ENCODE data around the gene GAK.
A peak's percentile ranks its signal among the peaks of the same experiment; 100 is the strongest.

GAK gene

GRCh38 chr4:890036-890695 lies 42.0 kb downstream of the GAK start:
- H3K36me3 Mint-ChIP-seq (ENCODE audit: low read depth): peaks cover 89% of the 10 kb centered on the region
- DNase-seq: no peak
- no peak overlapping the region for H3K4me3 Mint-ChIP-seq
- H3K27me3 Mint-ChIP-seq: no peaks in the 10 kb centered on the region
- no peak overlapping the region for H3K27ac Mint-ChIP-seq
- no peaks in the 10 kb centered on the region for H3K4me1 Mint-ChIP-seq (ENCODE audit: low read depth)
- no peaks in the 10 kb centered on the region for H3K9me3 Mint-ChIP-seq

GRCh38 chr4:889516-889915 lies 42.6 kb downstream of the GAK start:
- no peaks in the 10 kb centered on the region for H3K9me3 Mint-ChIP-seq
- H3K36me3 Mint-ChIP-seq (ENCODE audit: low read depth): peaks cover 90% of the 10 kb centered on the region
- H3K27ac Mint-ChIP-seq: no peak overlapping the region

GRCh38 chr4:888029-888428 lies 44.1 kb downstream of the GAK start:
- Mint-ChIP-seq H3K9me3 (no peaks in the 10 kb centered on the region), H3K27me3 (no peaks in the 10 kb centered on the region), H3K36me3 (ENCODE audit: low read depth) (peaks cover 88% of the 10 kb centered on the region), H3K4me1 (ENCODE audit: low read depth) (no peaks in the 10 kb centered on the region), H3K4me3 (no peak overlapping the region), H3K27ac (peak overlapping the region; percentile 12)
- DNase-seq: no peak

More at GRCh38 chr4:889516-889915, 42.6 kb downstream of the GAK start:
- no peak overlapping the region for H3K4me3 Mint-ChIP-seq
- no peak for DNase-seq
- H3K27me3 Mint-ChIP-seq: no peaks in the 10 kb centered on the region
- no peaks in the 10 kb centered on the region for H3K4me1 Mint-ChIP-seq (ENCODE audit: low read depth)

GRCh38 chr4:887034-887763 lies 44.9 kb downstream of the GAK start:
- Mint-ChIP-seq H3K9me3 (no peaks in the 10 kb centered on the region), H3K36me3 (ENCODE audit: low read depth) (peaks cover 87% of the 10 kb centered on the region), H3K27me3 (no peaks in the 10 kb centered on the region), H3K4me3 (no peak overlapping the region), H3K4me1 (ENCODE audit: low read depth) (no peaks in the 10 kb centered on the region), H3K27ac (peak overlapping the region; percentile 12)
- DNase-seq: no peak

- H3K27me3 Mint-ChIP-seq: no peaks in the 10 kb centered on the region
- no peaks in the 10 kb centered on the region for H3K4me1 Mint-ChIP-seq (ENCODE audit: low read depth)
- H3K9me3 Mint-ChIP-seq: no peaks in the 10 kb centered on the region
- H3K36me3 Mint-ChIP-seq (ENCODE audit: low read depth): peaks cover 84% of the 10 kb centered on the region
- peak overlapping the region; percentile 41 for H3K27ac Mint-ChIP-seq
- no peak overlapping the region for H3K4me3 Mint-ChIP-seq
- no peak for DNase-seq
Measured at GRCh38 chr4:886244-886643, 45.9 kb downstream of the GAK start.

- Mint-ChIP-seq H3K27ac (no peak overlapping the region), H3K4me3 (no peak overlapping the region), H3K4me1 (ENCODE audit: low read depth) (peaks cover 3% of the 10 kb centered on the region), H3K36me3 (ENCODE audit: low read depth) (peaks cover 84% of the 10 kb centered on the region), H3K27me3 (no peaks in the 10 kb centered on the region), H3K9me3 (no peaks in the 10 kb centered on the region)
- DNase-seq: no peak
Measured at GRCh38 chr4:885353-885752, 46.8 kb downstream of the GAK start.

GRCh38 chr4:884896-885295 lies 47.2 kb downstream of the GAK start:
- Mint-ChIP-seq H3K27ac (no peak overlapping the region), H3K4me3 (no peak overlapping the region), H3K4me1 (ENCODE audit: low read depth) (peaks cover 7% of the 10 kb centered on the region), H3K27me3 (no peaks in the 10 kb centered on the region), H3K9me3 (no peaks in the 10 kb centered on the region), H3K36me3 (ENCODE audit: low read depth) (peaks cover 84% of the 10 kb centered on the region)
- DNase-seq: no peak

GRCh38 chr4:884259-884658 lies 47.9 kb downstream of the GAK start:
- Mint-ChIP-seq H3K9me3 (no peaks in the 10 kb centered on the region), H3K4me1 (ENCODE audit: low read depth) (peaks cover 14% of the 10 kb centered on the region), H3K4me3 (no peak overlapping the region), H3K36me3 (ENCODE audit: low read depth) (peaks cover 84% of the 10 kb centered on the region), H3K27me3 (no peaks in the 10 kb centered on the region), H3K27ac (peak overlapping the region; percentile 11)
- no peak for DNase-seq

- Mint-ChIP-seq H3K27ac (no peak overlapping the region), H3K36me3 (ENCODE audit: low read depth) (peaks cover 85% of the 10 kb centered on the region), H3K9me3 (no peaks in the 10 kb centered on the region)
Measured at GRCh38 chr4:883377-884095, 48.6 kb downstream of the GAK start.

GRCh38 chr4:882646-883045 lies 49.5 kb downstream of the GAK start:
- no peak overlapping the region for H3K27ac Mint-ChIP-seq
- peaks cover 28% of the 10 kb centered on the region for H3K4me1 Mint-ChIP-seq (ENCODE audit: low read depth)
- no peaks in the 10 kb centered on the region for H3K9me3 Mint-ChIP-seq
- H3K27me3 Mint-ChIP-seq: no peaks in the 10 kb centered on the region
- H3K36me3 Mint-ChIP-seq (ENCODE audit: low read depth): peaks cover 84% of the 10 kb centered on the region
- no peak for DNase-seq
- no peak overlapping the region for H3K4me3 Mint-ChIP-seq

More at GRCh38 chr4:883377-884095, 48.6 kb downstream of the GAK start:
- DNase-seq: no peak
- peaks cover 21% of the 10 kb centered on the region for H3K4me1 Mint-ChIP-seq (ENCODE audit: low read depth)
- H3K4me3 Mint-ChIP-seq: no peak overlapping the region
- H3K27me3 Mint-ChIP-seq: no peaks in the 10 kb centered on the region

GRCh38 chr4:881709-882108 lies 50.4 kb downstream of the GAK start:
- Mint-ChIP-seq H3K4me3 (no peak overlapping the region), H3K4me1 (ENCODE audit: low read depth) (peaks cover 31% of the 10 kb centered on the region), H3K36me3 (ENCODE audit: low read depth) (peaks cover 84% of the 10 kb centered on the region), H3K27ac (peak overlapping the region; percentile 66), H3K9me3 (no peaks in the 10 kb centered on the region), H3K27me3 (no peaks in the 10 kb centered on the region)
- DNase-seq: no peak

- no peaks in the 10 kb centered on the region for H3K9me3 Mint-ChIP-seq
- no peak for DNase-seq
- peaks cover 84% of the 10 kb centered on the region for H3K36me3 Mint-ChIP-seq (ENCODE audit: low read depth)
- H3K4me3 Mint-ChIP-seq: no peak overlapping the region
- H3K27ac Mint-ChIP-seq: peak overlapping the region; percentile 98
- H3K4me1 Mint-ChIP-seq (ENCODE audit: low read depth): peaks cover 31% of the 10 kb centered on the region
- H3K27me3 Mint-ChIP-seq: no peaks in the 10 kb centered on the region
Measured at GRCh38 chr4:880684-881405, 51.3 kb downstream of the GAK start.

GRCh38 chr4:879729-880077 lies 52.4 kb downstream of the GAK start:
- Mint-ChIP-seq H3K4me1 (ENCODE audit: low read depth) (peaks cover 31% of the 10 kb centered on the region), H3K27me3 (no peaks in the 10 kb centered on the region), H3K27ac (peak overlapping the region; percentile 98), H3K9me3 (no peaks in the 10 kb centered on the region), H3K36me3 (ENCODE audit: low read depth) (peaks cover 86% of the 10 kb centered on the region), H3K4me3 (peak overlapping the region; percentile 72)
- DNase-seq: peak; percentile 75
